DND-41 (cell line): Measurements from ENCODE around the gene CD82.

Experiments used
- ATAC-seq: fragments of 200-7000 bp; cut with Tn5 transposase; 3 replicates; pipeline ENCODE4 v1.9.1; 2021; ENCODE audit warnings: low read depth; ENCODE audit not compliant: insufficient read depth
- DNase-seq: peaks from one replicate; pipeline ENCODE4 v3.0.0-alpha.2; 2020
- H2AFZ ChIP-seq: 2 replicates; pipeline ENCODE4 v1.6.0; 2012; ENCODE audit warnings: low read depth, low read length
- H3K27ac ChIP-seq: 2 replicates; pipeline ENCODE4 v1.5.1; 2012; ENCODE audit warnings: low read length, inconsistent platforms
- H3K27me3 ChIP-seq: fragments of 200-600 bp; sonication (generic); 2 replicates; pipeline ENCODE4 v1.6.0; 2012; ENCODE audit warnings: low read length, mild to moderate bottlenecking, inconsistent platforms; ENCODE audit not compliant: insufficient read depth, poor library complexity
- H3K36me3 ChIP-seq: 2 replicates; pipeline ENCODE4 v1.5.1; 2012; ENCODE audit warnings: low read length, inconsistent platforms; ENCODE audit not compliant: insufficient read depth
- H3K4me1 ChIP-seq: 2 replicates; pipeline ENCODE4 v1.5.1; 2012; ENCODE audit warnings: mild to moderate bottlenecking, low read length; ENCODE audit not compliant: insufficient read depth
- H3K4me2 ChIP-seq: 2 replicates; pipeline ENCODE4 v1.6.0; 2012; ENCODE audit warnings: mild to moderate bottlenecking, moderate library complexity, low read length, inconsistent platforms; ENCODE audit not compliant: insufficient read depth
- H3K4me3 ChIP-seq, 2 experiments: fragments of 200-600 bp in 1 of 2; shearing (Covaris generic) in 1 of 2; 2 replicates each; pipeline ENCODE4 v1.5.1; 2012 to 2016; ENCODE audit warnings: inconsistent platforms in 2 of 2, low read length in 2 of 2, mild to moderate bottlenecking in 2 of 2, low read depth in 1 of 2, moderate library complexity in 1 of 2
- H3K79me2 ChIP-seq: 2 replicates; pipeline ENCODE4 v1.6.0; 2012; ENCODE audit warnings: low read length, inconsistent platforms; ENCODE audit not compliant: insufficient read depth
- H3K9ac ChIP-seq: 2 replicates; pipeline ENCODE4 v1.6.0; 2012; ENCODE audit warnings: low read depth, mild to moderate bottlenecking, inconsistent platforms, low read length, moderate library complexity
- H3K9me3 ChIP-seq: 2 replicates; pipeline ENCODE4 v1.5.1; 2012; ENCODE audit warnings: low read length, moderate library complexity, mild to moderate bottlenecking, inconsistent platforms; ENCODE audit not compliant: insufficient read depth, severe bottlenecking
- H4K20me1 ChIP-seq: 2 replicates; pipeline ENCODE4 v1.6.0; 2012; ENCODE audit warnings: low read length; ENCODE audit not compliant: insufficient read depth
- CTCF ChIP-seq: IDR thresholded peaks from 2 replicates; pipeline ENCODE4 v1.5.1; 2012; ENCODE audit warnings: borderline replicate concordance, low read length, moderate library complexity, mild to moderate bottlenecking; ENCODE audit not compliant: poor library complexity, severe bottlenecking; ENCODE audit errors: extremely low read depth
- EZH2 ChIP-seq: IDR thresholded peaks from 3 replicates; pipeline ENCODE4 v1.6.1; 2012; ENCODE audit warnings: borderline replicate concordance, low read depth, mild to moderate bottlenecking, moderate library complexity, low read length, inconsistent platforms; ENCODE audit not compliant: severe bottlenecking

CD82 gene

GRCh38 chr11:44601471-44602370 is 36.3 kb downstream of the CD82 start:
- Histone ChIP-seq H3K4me3 (no peak overlapping the region), H2AFZ (no peak overlapping the region), H3K36me3 (peaks cover 94% of the 10 kb centered on the region), H3K9me3 (no peaks in the 10 kb centered on the region), H3K79me2 (no peaks in the 10 kb centered on the region), H4K20me1 (peaks cover 29% of the 10 kb centered on the region), H3K4me2 (no peak overlapping the region), H3K27ac (no peak overlapping the region), H3K27me3 (no peaks in the 10 kb centered on the region), H3K9ac (no peak overlapping the region), H3K4me1 (peaks cover 5% of the 10 kb centered on the region; the same call in 1 of the 2 replicates)
- ATAC-seq (no peak), DNase-seq (no peak)
- TF ChIP-seq EZH2 (no peak), CTCF (no peak)

- TF ChIP-seq CTCF: no peak
- TF ChIP-seq EZH2: no peak
- Histone ChIP-seq H3K27me3 (no peaks in the 10 kb centered on the region), H2AFZ (no peak overlapping the region), H3K27ac (peak overlapping the region; percentile 20; the same call in 1 of the 2 replicates), H3K4me3 (no peak overlapping the region), H3K9ac (no peak overlapping the region), H3K9me3 (no peaks in the 10 kb centered on the region), H3K36me3 (peaks cover 95% of the 10 kb centered on the region), H3K4me1 (no peaks in the 10 kb centered on the region), H3K4me2 (no peak overlapping the region), H4K20me1 (peaks cover 18% of the 10 kb centered on the region), H3K79me2 (no peaks in the 10 kb centered on the region)
- DNase-seq (no peak), ATAC-seq (no peak)
Measured at GRCh38 chr11:44602891-44603310, 37.4 kb downstream of the CD82 start.

GRCh38 chr11:44604171-44604581 is 38.7 kb downstream of the CD82 start:
- peaks cover 98% of the 10 kb centered on the region for H3K36me3 ChIP-seq
- H3K27ac ChIP-seq: no peak overlapping the region
- H3K27me3 ChIP-seq: no peaks in the 10 kb centered on the region
- H3K4me1 ChIP-seq: no peaks in the 10 kb centered on the region
- DNase-seq: no peak
- no peak overlapping the region for H2AFZ ChIP-seq
- H3K4me3 ChIP-seq: no peak overlapping the region
- H4K20me1 ChIP-seq: peaks cover 22% of the 10 kb centered on the region; the same call in 1 of the 2 replicates
- ATAC-seq: no peak
- H3K9me3 ChIP-seq: no peaks in the 10 kb centered on the region
- no peak overlapping the region for H3K9ac ChIP-seq
- H3K79me2 ChIP-seq: no peaks in the 10 kb centered on the region
- no peak overlapping the region for H3K4me2 ChIP-seq
- TF ChIP-seq EZH2: no peak
- TF ChIP-seq CTCF: no peak
